ENCODE measurements around the gene CFAP43.

CFAP43 gene

GRCh38 chr10:104130041-104130440 lies 102.1 kb downstream of the CFAP43 start:
- no peak for DNase-seq

DNA sequence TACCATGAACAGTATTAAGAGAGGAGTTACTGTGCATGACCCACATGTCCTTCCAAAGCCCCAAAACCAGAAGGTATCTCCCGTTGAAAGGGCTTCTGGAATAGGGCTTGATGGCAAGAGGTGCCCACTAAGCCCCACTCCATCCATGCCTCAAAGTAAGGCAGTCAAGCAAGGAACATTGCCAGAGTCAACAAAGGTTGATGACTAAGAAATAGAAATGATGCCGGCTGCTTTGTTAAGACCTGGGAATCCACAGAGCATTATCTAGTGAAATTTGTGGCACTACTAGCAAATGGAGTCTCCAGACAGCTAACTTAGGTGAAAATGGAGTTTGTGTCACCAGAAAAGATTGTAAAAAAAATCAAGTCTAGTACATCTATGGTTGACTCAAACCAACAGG lies 104.0 kb downstream of the CFAP43 start:
- no peak for DNase-seq

- DNase-seq, result peak; percentile 1
These were observed 104.8 kb downstream of the CFAP43 start for GRCh38 chr10:104127411-104127810.

DNA sequence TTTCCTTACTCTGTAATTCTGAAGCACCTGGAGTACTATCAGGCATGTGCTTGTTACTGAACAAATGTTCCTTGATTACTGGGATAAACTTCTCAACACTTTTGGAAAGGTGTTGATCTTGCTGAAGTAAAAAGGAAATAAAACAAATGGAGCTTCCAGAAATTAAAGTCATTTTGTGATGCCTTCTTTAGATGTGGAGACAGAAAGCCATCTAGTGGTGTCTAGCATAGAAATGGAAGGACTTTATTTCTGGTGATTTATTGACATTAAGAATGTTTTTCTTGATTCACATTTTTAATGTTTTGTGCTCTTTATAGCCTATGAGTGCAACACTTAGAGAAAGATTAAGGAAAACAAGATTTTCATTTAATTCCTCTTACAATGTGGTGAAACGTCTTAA lies 108.8 kb downstream of the CFAP43 start:
- DNase-seq, result no peak

GRCh38 chr10:104122225-104123107 lies 109.7 kb downstream of the CFAP43 start:
- no peak for DNase-seq

DNA sequence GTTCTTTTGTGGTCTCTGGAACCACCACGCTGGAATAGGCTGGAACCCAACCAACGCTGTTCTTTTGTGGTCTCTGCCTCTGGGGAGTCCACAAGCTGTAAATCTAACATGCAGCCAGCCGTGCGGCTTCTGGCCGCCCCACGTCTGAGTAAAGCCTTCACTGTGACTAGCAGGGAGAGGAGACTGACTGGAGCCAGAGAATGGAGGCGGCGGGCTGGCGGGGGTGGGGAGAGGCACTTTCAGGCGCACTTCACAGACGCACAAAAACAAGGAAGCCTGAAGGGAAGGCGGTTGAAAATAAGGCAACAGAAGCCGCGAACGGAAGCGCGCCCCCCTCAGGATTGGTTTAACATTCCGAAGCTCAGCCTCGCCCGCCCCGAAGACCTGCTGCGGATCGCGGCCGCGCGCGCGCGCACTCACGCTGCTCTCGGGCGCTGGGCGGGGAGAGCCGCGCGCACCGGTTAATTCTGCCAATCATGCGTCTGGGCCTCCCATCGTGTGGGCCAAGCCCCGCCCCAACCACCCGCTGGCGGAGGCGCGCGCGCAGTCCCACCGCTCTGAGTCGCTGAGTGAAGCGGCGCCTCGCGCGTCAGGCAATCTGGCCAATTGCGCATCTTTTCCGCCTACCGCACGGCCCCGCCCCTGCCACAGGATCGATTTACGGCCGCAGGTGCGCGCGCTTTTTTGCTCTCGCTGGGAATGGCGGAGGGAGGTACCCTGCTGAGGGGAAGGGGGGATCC lies 110.5 kb downstream of the CFAP43 start, which contains the start of gene SFR1:
TSS of gene SFR1 (plus strand) at position 687 of the 740 bp plus-strand sequence. CDS start at position 700, 13 bp downstream.
- peak; percentile 99 for DNase-seq

DNA sequence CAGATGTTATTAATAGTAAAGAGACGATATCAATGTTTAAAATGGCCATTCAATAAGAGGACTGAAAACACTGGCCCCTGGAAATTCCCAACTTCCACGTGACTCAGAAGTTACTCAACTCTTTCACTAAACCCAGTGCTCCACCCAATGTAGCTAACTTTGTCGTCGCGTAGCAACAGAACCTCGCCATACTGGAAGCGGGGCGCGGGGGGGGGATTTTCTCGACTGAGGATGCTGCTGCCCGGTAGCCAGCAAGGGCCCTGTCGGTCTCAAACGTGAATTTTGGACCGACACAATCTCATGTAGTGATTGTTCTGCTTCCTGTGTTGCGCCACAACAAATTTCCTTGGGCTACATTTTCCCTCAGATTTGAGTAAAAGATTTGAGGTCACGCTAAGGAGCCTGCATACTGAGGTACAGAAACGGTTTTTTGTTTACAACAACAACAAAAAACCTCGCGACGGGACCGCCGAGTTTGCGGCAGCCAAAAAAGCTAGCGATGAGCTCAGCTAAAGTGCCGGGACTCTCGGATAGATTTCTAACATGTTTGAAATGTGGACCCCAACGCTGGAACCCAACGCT lies 111.2 kb downstream of the CFAP43 start:
- DNase-seq, result peak; percentile 90

GRCh38 chr10:104120512-104120902 lies 111.7 kb downstream of the CFAP43 start:
- no peak for DNase-seq

DNA sequence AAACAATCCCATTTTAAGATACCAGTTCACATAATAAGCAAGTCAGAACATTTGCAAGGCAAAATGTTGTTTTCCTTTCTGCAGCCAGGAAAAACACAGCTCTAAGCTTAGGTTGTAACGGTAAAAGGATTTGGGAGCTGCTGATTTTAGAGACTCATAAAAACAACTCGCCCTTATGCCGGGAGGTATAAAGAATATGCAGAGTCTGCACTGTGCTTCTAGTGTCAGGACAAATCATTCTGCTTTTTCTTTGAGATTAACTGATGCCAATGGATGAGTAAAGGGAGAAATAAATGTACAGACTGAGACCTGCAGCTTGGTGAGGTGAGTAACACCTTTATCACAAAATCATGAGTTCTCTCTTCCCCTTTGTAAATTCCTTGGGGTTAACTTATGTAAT lies 112.2 kb downstream of the CFAP43 start:
- DNase-seq, result no peak

DNA sequence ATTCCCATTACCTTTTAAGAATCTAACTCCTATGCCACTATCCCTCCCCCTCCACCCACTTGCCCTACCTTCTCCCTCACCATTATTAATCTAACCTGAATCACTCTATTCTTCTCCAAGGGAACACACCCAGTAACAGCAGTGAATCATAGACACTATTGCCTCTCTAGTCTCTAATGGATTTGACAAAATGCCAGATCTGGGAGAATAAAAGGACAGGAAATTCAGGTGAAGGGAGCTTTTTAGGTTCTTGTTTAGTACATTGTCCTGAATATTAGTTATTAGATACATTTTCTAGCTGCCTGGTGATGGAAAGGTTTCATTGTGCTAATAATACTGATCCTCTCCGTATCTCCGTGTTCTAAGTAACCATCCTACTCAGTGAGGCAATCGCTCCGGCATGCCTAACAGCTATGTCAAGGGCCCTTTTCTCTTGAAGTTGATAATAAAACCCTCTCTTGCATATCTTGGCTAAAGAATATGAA lies 114.3 kb downstream of the CFAP43 start:
- DNase-seq, result no peak

DNA sequence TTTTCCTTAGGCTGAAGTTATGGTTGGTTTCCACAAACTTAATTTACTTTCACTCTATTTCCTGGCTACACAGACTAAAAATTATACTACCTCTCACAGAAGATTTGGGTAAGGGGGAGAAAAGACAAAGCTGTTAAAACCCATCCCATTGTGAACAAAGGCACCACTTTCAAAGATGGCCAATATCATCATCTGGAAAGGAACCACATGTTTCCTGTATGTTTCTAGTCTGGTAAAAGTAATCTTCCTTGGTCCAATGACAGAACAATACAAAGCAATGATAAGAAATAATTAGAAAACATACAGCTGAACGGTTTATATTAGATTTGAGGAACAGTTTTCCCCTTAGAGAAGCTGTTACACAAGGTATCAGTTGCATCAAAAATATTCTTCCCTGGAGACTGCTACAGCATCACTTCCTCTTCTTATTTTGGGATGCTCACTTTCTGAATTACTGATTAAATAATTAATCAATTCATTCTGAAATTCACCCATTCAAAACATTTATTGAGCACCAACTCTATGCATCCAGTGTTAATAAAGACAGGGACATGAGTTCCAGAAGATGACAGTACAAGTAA lies 118.7 kb downstream of the CFAP43 start:
- no peak for DNase-seq

DNA sequence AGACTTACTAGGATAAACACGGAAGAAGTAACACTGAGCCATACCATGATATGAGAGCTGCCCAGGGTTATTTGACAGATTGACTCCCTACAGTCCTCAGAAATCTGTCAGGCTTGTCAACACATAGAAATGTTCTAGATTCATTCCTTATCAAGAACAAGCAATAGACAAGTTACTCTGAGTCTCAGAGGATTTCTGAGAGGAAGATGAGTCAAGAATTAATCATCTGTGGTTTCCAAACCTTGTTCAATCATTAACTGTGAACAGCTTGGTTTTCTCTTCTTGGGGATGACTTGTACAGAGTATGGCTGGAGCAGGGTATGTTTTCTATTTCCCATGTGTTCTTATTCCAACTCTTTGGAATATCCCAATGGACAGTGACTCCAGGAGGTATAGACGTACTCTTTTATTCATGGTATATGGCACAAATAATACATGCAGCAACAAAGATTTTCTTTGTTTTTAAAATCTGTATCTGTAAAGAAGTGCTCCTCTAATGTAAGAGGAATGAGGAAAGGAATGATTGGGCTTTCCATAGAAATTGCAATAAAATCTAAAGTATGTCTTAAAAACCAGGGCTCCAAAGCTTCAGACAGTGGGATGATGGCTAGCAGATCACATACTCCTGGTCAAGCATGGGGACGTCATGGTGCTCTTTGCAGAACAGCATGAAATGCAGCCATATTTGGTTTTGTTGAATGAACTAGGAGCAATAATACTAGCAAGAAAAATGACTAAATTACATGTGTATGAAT lies 122.1 kb downstream of the CFAP43 start:
- no peak for DNase-seq

- DNase-seq, result no peak
These were observed 127.2 kb downstream of the CFAP43 start for GRCh38 chr10:104104926-104105325.

DNA sequence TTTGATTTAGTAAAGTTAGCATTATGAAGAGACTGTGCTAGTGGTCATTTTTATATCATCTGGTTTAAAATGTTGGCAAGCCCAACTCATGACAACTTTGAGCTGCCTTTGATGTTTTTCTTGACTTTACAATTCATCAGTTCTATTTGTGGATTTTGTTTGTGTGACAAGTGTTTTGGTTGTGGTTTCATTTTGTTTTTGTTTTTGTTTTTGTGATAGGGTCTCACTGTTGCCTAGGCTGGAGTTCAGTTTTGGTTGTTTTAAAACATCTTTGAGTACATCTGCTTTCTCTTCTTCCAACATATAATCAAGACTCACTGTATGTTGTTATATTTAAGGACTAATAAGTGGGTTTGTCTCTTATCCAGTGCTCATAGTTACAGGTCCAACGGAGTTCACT lies 127.7 kb downstream of the CFAP43 start:
- DNase-seq, result no peak

DNA sequence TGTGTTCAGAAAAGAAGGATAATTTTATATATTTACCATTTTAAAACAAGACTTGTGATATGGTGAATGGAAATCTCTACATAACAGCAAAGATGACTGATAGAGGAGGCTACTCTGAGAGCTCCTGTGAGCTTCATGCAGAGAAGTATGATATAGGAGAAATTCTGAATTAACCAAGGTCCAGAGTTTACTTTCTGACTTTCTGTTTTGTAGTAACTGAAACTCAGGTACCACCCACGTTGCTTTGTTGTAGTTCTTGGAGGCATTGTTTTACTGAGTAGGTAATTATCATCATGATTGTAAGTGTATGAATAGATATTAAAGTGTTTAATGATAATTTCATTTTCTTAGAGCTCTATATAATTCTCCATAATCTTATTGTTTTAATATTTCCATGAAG lies 128.2 kb downstream of the CFAP43 start:
- no peak for DNase-seq

DNA sequence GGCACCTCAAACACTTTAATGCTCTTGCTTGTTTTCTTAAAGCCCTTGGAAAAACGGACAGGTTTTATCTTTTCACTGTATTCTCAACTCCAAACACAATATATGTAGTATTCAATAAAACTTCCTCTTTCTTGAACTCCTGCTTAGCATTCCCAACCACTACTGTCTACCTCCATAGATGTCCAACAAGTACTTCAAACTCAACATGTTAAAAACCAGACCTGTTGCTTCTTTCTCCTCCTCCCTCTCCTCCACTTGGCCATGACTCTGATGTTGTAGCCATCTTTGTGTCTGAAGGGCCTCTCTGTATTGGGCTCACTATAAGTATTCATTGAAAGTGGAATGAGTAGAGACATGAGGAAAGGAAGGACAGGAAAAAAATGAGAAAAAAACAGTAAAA lies 130.3 kb downstream of the CFAP43 start:
- no peak for DNase-seq

- DNase-seq, result no peak
These were observed 131.4 kb downstream of the CFAP43 start for GRCh38 chr10:104100795-104101194.

DNA sequence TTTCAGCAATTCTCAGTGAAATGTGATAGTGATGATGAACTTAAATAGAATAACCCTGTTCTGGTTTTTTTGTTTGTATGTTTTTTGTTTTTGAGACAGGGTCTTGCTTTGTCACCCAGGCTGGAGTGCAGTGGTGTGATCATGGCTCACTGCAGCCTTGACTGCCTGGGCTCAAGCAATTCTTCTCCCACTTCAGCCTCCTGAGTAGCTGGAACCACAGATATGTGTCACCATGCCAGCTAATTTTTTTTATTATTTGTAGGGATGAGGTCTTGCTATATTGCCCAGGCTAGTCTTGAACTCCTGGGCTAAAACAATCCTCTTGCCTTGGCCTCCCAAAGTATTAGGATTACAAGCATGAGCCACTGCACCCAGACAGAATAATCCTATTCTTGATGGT lies 132.2 kb downstream of the CFAP43 start:
- DNase-seq, result no peak

- DNase-seq, result no peak
These were observed 132.9 kb downstream of the CFAP43 start for GRCh38 chr10:104099269-104099668.

DNA sequence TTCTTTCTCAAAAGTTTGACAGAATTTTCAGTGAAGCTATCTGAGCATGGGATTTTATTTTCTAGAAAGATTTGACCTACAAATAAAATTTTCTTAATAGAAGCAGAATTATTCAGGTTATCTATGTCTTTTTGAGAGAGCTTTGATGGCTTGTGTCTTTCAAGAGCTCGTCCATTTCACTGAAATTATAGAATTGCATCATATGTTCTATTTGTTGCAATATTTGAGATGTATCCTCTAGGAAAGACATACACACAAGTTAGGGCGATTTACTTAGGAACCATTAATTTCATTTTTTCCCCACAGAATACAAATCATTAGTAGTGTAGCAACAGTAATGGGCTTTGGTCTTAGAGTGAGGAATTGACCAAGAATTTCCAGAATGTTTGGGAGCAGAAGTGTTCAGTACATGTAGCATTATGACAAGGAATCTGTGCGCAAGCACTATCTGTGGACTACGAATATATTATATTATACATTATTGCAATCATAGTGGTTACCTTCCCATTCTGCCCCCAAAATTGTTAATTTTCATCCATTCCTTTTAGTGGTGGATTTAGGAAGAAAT lies 133.7 kb downstream of the CFAP43 start:
- no peak for DNase-seq

GRCh38 chr10:104096692-104097091 lies 135.5 kb downstream of the CFAP43 start:
- no peak for DNase-seq

DNA sequence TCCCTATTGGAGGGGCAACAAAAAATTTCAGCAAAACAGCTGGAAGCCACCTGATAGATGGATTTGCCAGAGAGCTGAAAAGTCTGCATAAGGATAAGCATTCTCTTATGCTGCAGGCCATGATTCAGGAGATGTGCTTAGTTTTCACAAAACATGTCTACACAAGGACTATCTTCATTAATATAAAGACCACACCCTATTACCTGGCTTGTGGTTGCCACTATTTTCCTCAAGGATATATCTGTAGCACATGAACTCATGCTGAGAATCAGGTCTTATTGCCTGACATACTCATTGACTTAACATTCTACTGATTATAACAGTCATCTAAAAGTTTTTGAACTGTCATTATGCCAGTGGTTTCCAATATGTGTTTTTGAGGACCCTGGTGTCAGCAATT lies 139.4 kb downstream of the CFAP43 start:
- DNase-seq, result no peak

Measured in activated CD4-positive, alpha-beta T cell treated with anti-CD3 and anti-CD28 coated beads, Interleukin-2, amount 50 U/mL, for 1 hour (primary cell).